HG03439 (cell line): ENCODE data around the gene NFAM1.

Source experiments
- ATAC-seq: cut with Tn5 transposase; IDR thresholded peaks from one replicate; pipeline ENCODE4 v1.9.1; 2021; ENCODE audit warnings: mild to moderate bottlenecking, moderate library complexity; ENCODE audit not compliant: unreplicated experiment

NFAM1 gene

DNA sequence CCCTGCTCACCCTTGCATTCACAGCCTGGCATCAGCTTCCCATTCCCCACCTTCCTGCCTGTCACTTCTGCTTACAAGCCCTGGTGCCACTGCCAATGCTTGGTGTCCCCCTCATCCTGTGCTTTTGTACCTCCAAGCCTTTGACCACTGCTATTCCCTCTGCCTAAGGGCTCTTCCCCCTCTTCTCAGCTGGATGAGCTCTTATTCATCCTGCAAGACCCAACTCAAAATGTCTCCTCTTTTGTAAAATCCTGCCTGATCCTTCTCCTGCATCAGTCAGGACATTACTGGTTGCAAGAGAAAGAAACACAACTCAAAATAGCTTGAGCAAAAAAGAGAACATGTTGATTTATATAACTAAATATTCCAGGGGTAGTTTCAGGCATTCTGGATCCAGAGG is 94.8 kb downstream of the NFAM1 start:
- no peak for ATAC-seq

DNA sequence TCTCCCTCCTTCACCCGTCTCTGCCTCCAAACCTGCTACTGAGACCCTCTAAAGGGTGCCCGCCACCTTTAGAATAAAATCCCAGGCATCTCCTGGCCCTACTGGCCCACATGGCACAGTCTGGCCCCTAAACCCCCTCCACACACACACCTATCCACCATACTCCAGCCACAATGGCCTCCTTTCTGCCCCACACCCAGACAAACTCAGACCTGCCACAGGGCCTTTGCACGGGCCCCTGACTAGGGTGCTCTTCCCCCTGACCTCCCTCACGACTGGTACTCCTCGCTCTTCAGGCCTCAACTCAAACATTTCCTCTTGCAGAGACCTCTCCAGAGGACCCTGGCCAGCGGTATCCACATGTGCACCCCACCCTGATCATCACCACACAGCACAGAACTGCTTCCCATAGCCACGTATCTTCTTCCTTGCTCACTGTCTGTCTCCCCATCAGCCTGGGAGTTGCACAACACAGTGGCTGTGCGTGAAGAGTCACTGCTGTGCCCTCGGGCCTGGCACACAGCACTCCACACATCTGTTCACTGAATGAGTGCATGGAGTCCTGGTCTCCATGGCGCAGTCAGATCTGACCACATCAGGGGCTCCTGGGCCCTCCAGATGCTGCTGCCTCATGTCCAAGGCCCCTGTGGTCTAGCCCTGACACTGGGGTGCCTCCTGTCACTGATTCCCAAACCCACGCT is 95.5 kb downstream of the NFAM1 start:
- ATAC-seq: no peak

DNA sequence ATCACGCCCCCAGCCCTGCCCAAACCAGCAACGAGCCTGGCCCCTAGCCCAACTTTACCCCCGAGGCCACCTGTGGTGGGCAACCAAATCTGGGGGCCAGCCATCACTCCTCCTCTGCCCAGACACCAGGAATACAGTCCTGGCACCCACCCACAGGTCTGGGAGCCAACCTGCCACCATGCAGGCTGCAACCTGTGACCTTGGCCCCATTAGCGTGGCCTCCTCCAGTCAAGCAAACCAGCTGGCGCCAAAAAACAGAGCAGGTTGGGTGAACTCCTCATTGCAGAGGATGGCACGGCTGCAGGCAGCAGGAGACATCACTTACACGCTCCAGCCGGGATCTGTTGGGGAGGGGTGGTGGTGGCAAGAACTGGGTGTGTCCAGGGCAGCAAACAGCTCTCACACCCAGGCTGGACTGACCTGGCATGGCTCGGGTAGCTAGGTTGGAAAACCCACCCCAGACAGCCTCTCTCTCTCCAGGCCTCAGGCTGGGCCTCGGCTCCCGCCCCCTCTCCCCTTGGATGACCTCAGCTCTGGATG is 96.3 kb downstream of the NFAM1 start:
- no peak for ATAC-seq

DNA sequence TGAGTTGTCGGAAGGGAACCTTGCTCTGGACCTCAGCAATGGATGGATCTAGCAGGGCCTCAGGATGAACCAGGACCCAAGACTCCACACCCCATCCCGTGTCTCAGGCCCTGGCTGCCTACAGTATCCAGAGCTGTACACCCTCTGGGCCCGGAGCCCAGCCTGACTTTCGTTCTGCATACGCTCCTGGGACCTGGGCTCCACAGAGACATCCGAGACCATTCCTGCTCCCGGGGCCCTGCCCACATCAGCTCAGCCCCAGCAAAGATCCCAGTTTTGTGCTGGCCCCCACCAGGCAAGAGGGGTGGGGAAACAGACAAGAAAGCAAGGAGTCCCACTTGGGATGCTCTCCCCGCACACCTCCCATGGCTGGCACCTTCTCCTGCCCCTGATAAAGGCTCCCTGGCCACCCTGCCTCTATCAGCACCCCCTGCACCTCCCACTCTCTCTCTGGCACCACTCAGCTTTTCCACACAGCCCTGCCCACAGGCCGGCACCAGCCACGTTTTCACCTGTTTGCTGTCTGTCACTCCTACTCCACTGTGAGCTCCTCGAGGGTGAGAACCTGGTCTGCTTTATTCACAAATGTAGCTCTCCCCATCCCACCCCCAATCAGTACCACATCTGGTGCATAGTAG is 97.2 kb downstream of the NFAM1 start:
- no peak for ATAC-seq

GRCh38 chr22:42333544-42333943 is 98.7 kb downstream of the NFAM1 start:
- no peak for ATAC-seq

GRCh38 chr22:42332089-42332488 is 100.1 kb downstream of the NFAM1 start:
- no peak for ATAC-seq

- ATAC-seq: no peak
These were observed 101.2 kb downstream of the NFAM1 start for GRCh38 chr22:42331014-42331413.
